ENCODE data around the gene ANTXR1. TPM values are rescaled to one million over a fixed set of nuclear protein-coding genes. Genes with fewer than 3 reads are reported as not detected.

ANTXR1 gene
- total and polyA plus RNA-seq, 10 donors: 2.8 to 66.7 (median 36.9) TPM

- H3K27ac ChIP-seq: no peak overlapping the region
- H3K27me3 ChIP-seq (replicated peaks in 1 of 7): peaks cover 0 to 12% (median 0%) of the 10 kb centered on the region in 7 donors
- intact Hi-C loops (cut with DNase I; ENCODE audit: low total_unique reads): no loop called here
- no peaks in the 10 kb centered on the region for H3K9me3 ChIP-seq
- H3K4me1 ChIP-seq: no peaks in the 10 kb centered on the region
- no peak for DNase-seq
- no peaks in the 10 kb centered on the region for H3K36me3 ChIP-seq
- no peak overlapping the region for H3K4me3 ChIP-seq
- WGBS, 5 donors: 11 to 42% (median 31%) methylated on average over 1 of the region's 1 CpG
- TF ChIP-seq POLR2AphosphoS5 (IDR thresholded peaks at IDR 0.05) (no peak), POLR2A (IDR thresholded peaks at IDR 0.05) (no peak)
- TF ChIP-seq, protein P1, sequence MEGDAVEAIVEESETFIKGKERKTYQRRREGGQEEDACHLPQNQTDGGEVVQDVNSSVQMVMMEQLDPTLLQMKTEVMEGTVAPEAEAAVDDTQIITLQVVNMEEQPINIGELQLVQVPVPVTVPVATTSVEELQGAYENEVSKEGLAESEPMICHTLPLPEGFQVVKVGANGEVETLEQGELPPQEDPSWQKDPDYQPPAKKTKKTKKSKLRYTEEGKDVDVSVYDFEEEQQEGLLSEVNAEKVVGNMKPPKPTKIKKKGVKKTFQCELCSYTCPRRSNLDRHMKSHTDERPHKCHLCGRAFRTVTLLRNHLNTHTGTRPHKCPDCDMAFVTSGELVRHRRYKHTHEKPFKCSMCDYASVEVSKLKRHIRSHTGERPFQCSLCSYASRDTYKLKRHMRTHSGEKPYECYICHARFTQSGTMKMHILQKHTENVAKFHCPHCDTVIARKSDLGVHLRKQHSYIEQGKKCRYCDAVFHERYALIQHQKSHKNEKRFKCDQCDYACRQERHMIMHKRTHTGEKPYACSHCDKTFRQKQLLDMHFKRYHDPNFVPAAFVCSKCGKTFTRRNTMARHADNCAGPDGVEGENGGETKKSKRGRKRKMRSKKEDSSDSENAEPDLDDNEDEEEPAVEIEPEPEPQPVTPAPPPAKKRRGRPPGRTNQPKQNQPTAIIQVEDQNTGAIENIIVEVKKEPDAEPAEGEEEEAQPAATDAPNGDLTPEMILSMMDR (IDR thresholded peaks at IDR 0.05 in 8 of 11, conservative IDR thresholded peaks at IDR 0.05 in 3 of 11): no peak
These were observed 32.0 kb upstream of the ANTXR1 start for GRCh38 chr2:68980956-68981355.

DNA sequence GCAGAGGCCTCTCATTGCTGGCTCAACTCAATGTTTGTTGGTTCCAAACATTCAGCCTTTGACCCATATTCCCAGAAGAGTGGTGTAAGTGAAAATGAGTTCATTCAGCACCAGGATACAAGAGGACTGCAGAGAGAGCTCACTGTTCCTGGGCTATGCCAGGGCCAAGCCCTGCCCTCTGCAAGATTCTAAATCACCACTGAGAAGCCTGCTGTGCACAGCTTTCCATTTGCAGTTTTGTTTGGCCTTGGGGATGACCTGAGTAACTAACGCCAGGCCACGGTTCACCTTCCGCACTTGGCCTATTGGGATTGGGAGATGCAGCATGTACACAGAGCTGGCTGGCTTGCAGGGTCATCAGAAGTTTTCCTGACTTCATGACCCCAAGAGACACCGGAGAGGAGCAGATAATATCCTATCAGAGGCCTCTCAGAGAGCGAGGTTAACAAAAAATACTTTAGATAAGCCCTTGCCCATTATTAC lies 25.9 kb upstream of the ANTXR1 start:
- WGBS, 5 donors: 60 to 83% (median 79%) methylated on average over 5 of the region's 5 CpGs
- intact Hi-C loops (cut with DNase I; ENCODE audit: low total_unique reads): no loop called here
- Histone ChIP-seq H3K4me3 (no peak overlapping the region), H3K4me1 (no peaks in the 10 kb centered on the region), H3K9me3 (no peaks in the 10 kb centered on the region), H3K27ac (no peak overlapping the region), H3K27me3 (replicated peaks in 1 of 7) (no peaks in the 10 kb centered on the region), H3K36me3 (no peaks in the 10 kb centered on the region)
- TF ChIP-seq POLR2AphosphoS5 (IDR thresholded peaks at IDR 0.05) (no peak), POLR2A (IDR thresholded peaks at IDR 0.05) (no peak)
- TF ChIP-seq, protein P1 (IDR thresholded peaks at IDR 0.05 in 8 of 11, conservative IDR thresholded peaks at IDR 0.05 in 3 of 11): no peak
- no peak for DNase-seq

- intact Hi-C loops (cut with DNase I; ENCODE audit: low total_unique reads): no loop called here
- TF ChIP-seq, protein P1 (IDR thresholded peaks at IDR 0.05 in 8 of 11, conservative IDR thresholded peaks at IDR 0.05 in 3 of 11): no peak
- no peak for DNase-seq
- Histone ChIP-seq H3K36me3 (no peaks in the 10 kb centered on the region), H3K27me3 (replicated peaks in 1 of 7) (no peaks in the 10 kb centered on the region), H3K27ac (no peak overlapping the region), H3K9me3 (no peaks in the 10 kb centered on the region), H3K4me3 (no peak overlapping the region), H3K4me1 (no peaks in the 10 kb centered on the region)
- WGBS, 5 donors: 64 to 82% (median 79%) methylated on average over 5 of the region's 5 CpGs
These were observed 23.9 kb upstream of the ANTXR1 start for GRCh38 chr2:68989035-68989434.

DNA sequence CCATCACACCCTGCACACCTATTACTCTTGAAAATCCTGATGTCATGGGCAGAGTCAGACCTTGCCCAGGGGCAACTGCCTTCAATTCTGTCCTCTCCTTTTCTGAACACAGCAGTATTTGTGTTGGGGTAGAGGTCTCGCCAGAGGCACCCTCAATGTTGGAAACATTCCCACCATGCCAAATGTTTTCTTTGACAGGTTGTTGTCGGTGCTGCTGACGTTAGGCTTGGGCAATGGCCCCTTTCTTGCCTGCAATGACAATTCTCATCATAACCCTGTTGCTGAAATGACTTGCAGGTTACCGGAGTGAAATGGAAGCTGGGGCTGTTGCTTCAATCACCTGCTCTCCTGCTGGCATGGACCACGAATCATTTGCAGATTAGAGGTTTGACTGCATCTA lies 20.6 kb upstream of the ANTXR1 start:
- no peak for DNase-seq
- intact Hi-C loops (cut with DNase I; ENCODE audit: low total_unique reads): no loop called here
- WGBS, 5 donors: 78 to 96% (median 85%) methylated on average over 5 of the region's 5 CpGs
- Histone ChIP-seq H3K27ac (no peak overlapping the region), H3K9me3 (no peaks in the 10 kb centered on the region), H3K4me1 (no peaks in the 10 kb centered on the region), H3K27me3 (replicated peaks in 1 of 7) (no peaks in the 10 kb centered on the region), H3K4me3 (no peak overlapping the region), H3K36me3 (no peaks in the 10 kb centered on the region)
- TF ChIP-seq POLR2A (IDR thresholded peaks at IDR 0.05): no peak
- TF ChIP-seq, protein P1 (IDR thresholded peaks at IDR 0.05 in 8 of 11, conservative IDR thresholded peaks at IDR 0.05 in 3 of 11): no peak
- TF ChIP-seq POLR2AphosphoS5 (IDR thresholded peaks at IDR 0.05): no peak

Data from spleen (tissue), 11 donors.